HepG2 (cell line): ENCODE measurements around the gene KRT12. TPM values are rescaled to one million over a fixed set of nuclear protein-coding genes. Genes with fewer than 3 reads are reported as not detected.

ENCODE experiments used
- ATF5 ChIP-seq: sonication (generic); formaldehyde crosslinking; IDR thresholded peaks from 2 replicates; pipeline ENCODE4 v1.4.0; 2020; ENCODE audit warnings: mild to moderate bottlenecking, low read depth, missing genetic modification reagents
- BRCA1 ChIP-seq: sonication (generic); formaldehyde crosslinking; IDR thresholded peaks from 2 replicates; pipeline ENCODE4 v1.4.0; 2020; ENCODE audit warnings: missing genetic modification reagents
- CHCHD3 ChIP-seq: sonication (generic); formaldehyde crosslinking; IDR thresholded peaks from 2 replicates; pipeline ENCODE4 v1.8.0; 2022; ENCODE audit warnings: mild to moderate bottlenecking, missing genetic modification reagents, moderate library complexity
- ETV6 ChIP-seq: sonication (generic); formaldehyde crosslinking; conservative IDR thresholded peaks from 2 replicates; pipeline ENCODE4 v1.4.0; 2020; ENCODE audit warnings: missing genetic modification reagents
- FIP1L1 ChIP-seq: fragments of 200-400 bp; formaldehyde crosslinking; IDR thresholded peaks from 2 replicates; pipeline ENCODE4 v1.6.1; 2018; ENCODE audit warnings: low read depth, mild to moderate bottlenecking, low read length, moderate library complexity, borderline replicate concordance; ENCODE audit not compliant: insufficient read depth
- FOXC1 ChIP-seq: sonication (generic); formaldehyde crosslinking; IDR thresholded peaks from 2 replicates; pipeline ENCODE4 v1.8.0; 2022; ENCODE audit warnings: mild to moderate bottlenecking, missing genetic modification reagents, borderline replicate concordance
- FOXM1 ChIP-seq: sonication (generic); formaldehyde crosslinking; IDR thresholded peaks from 2 replicates; pipeline ENCODE4 v1.5.0; 2020; ENCODE audit warnings: missing genetic modification reagents
- GATA4 ChIP-seq: sonication (generic); IDR thresholded peaks from 2 replicates; pipeline ENCODE4 v1.6.1; 2016; ENCODE audit warnings: antibody characterized with exemption, low read depth, borderline replicate concordance
- HDAC2 ChIP-seq: sonication (generic); formaldehyde crosslinking; IDR thresholded peaks from 2 replicates; pipeline ENCODE4 v1.4.0; 2020; ENCODE audit warnings: missing genetic modification reagents
- JUN ChIP-seq: sonication (generic); formaldehyde crosslinking; IDR thresholded peaks from 2 replicates; pipeline ENCODE4 v1.4.0; 2020; ENCODE audit warnings: mild to moderate bottlenecking, missing genetic modification reagents
- MXD1 ChIP-seq: sonication (generic); formaldehyde crosslinking; IDR thresholded peaks from 2 replicates; pipeline ENCODE4 v1.4.0; 2020; ENCODE audit warnings: mild to moderate bottlenecking, missing genetic modification reagents
- NKX3-1 ChIP-seq: sonication (generic); formaldehyde crosslinking; IDR thresholded peaks from 2 replicates; pipeline ENCODE4 v1.5.0; 2020; ENCODE audit warnings: missing genetic modification reagents
- PAWR ChIP-seq: sonication (generic); formaldehyde crosslinking; IDR thresholded peaks from 2 replicates; pipeline ENCODE4 v1.4.0; 2020; ENCODE audit warnings: missing genetic modification reagents, mild to moderate bottlenecking, borderline replicate concordance
- PITX1 ChIP-seq: sonication (generic); formaldehyde crosslinking; IDR thresholded peaks from 2 replicates; pipeline ENCODE4 v1.5.1; 2020; ENCODE audit warnings: mild to moderate bottlenecking, missing genetic modification reagents
- SAFB2 ChIP-seq: sonication (generic); formaldehyde crosslinking; IDR thresholded peaks from 2 replicates; pipeline ENCODE4 v1.5.1; 2020; ENCODE audit warnings: missing genetic modification reagents, low read depth, mild to moderate bottlenecking, borderline replicate concordance
- SIN3B ChIP-seq: fragments of 150-350 bp; IDR thresholded peaks from 2 replicates; pipeline ENCODE4 v1.6.1; 2014; ENCODE audit warnings: low read length
- SNAPC2 ChIP-seq: sonication (generic); formaldehyde crosslinking; IDR thresholded peaks from 2 replicates; pipeline ENCODE4 v1.8.1; 2022; ENCODE audit warnings: mild to moderate bottlenecking, missing genetic modification reagents
- SP5 ChIP-seq: IDR thresholded peaks from 2 replicates; pipeline ENCODE4 v1.6.1; 2016; ENCODE audit warnings: low read depth, borderline replicate concordance
- SUZ12 ChIP-seq: fragments of 150-350 bp; IDR thresholded peaks from 2 replicates; pipeline ENCODE4 v1.6.1; 2014; ENCODE audit warnings: low read depth, low read length
- TBX3 ChIP-seq: fragments of 450-650 bp; IDR thresholded peaks from 2 replicates; pipeline ENCODE4 v1.6.1; 2017; ENCODE audit warnings: antibody characterized with exemption, mild to moderate bottlenecking, inconsistent platforms, borderline replicate concordance
- THRA ChIP-seq: sonication (generic); formaldehyde crosslinking; IDR thresholded peaks from 2 replicates; pipeline ENCODE4 v1.4.0; 2020; ENCODE audit warnings: missing genetic modification reagents, borderline replicate concordance
- TMF1 ChIP-seq: sonication (generic); formaldehyde crosslinking; IDR thresholded peaks from 2 replicates; pipeline ENCODE4 v1.8.1; 2022; ENCODE audit warnings: low read depth, missing genetic modification reagents
- ZBTB33 ChIP-seq: sonication (generic); formaldehyde crosslinking; IDR thresholded peaks from 2 replicates; pipeline ENCODE4 v1.4.0; 2020; ENCODE audit warnings: missing genetic modification reagents
- ZNF331 ChIP-seq: sonication (generic); formaldehyde crosslinking; IDR thresholded peaks from 2 replicates; pipeline ENCODE4 v1.4.0; 2020; ENCODE audit warnings: missing genetic modification reagents
- ZNF354B ChIP-seq: sonication (generic); formaldehyde crosslinking; IDR thresholded peaks from 2 replicates; pipeline ENCODE4 v1.8.0; 2022; ENCODE audit warnings: mild to moderate bottlenecking, missing genetic modification reagents
- ZNF598 ChIP-seq: sonication (generic); formaldehyde crosslinking; IDR thresholded peaks from 2 replicates; pipeline ENCODE4 v1.5.1; 2020; ENCODE audit warnings: mild to moderate bottlenecking, missing genetic modification reagents, borderline replicate concordance
- ZNF784 ChIP-seq: sonication (generic); formaldehyde crosslinking; IDR thresholded peaks from 2 replicates; pipeline ENCODE4 v1.5.1; 2020; ENCODE audit warnings: missing genetic modification reagents, mild to moderate bottlenecking, borderline replicate concordance
- polyA plus RNA-seq, 8 experiments: library from polyadenylated mRNA; depleted of rRNA in 3 of 8; stranded (reverse) in 7 of 8; unstranded in 1 of 8; fragments of >200 nt; fragmentation: Illumina TruSeq in 4 of 8; extraction: Trizol in 4 of 8; gene quantifications; 2 replicates each; pipeline versions ENCODE4 v1.2.1 to v1.2.3, GENCODE V29; 2011 to 2016; ENCODE audit warnings: low read depth in 4 of 8, missing spikeins in 1 of 8, mixed read lengths in 1 of 8; ENCODE audit not compliant: insufficient read depth in 1 of 8
- total RNA-seq, 5 experiments: library from RNA; depleted of rRNA; stranded (reverse); fragments of >200 nt; fragmentation: Illumina TruSeq; extraction: Trizol; gene quantifications; 2 replicates each; pipeline ENCODE4 v1.2.3, GENCODE V29; 2016; ENCODE audit warnings: low read depth in 1 of 5

Gene KRT12
- total and polyA plus RNA-seq, 2 of the 13 experiments (the other 11 are each of a cell fraction or from before 2014, with no cell fraction given) = 0.07 to 0.09 TPM

GRCh38 chr17:40901981-40902474 is 35.0 kb upstream of the KRT12 start (continued):
- no peak for TF ChIP-seq SIN3B
- peak; percentile 89; the same call in 1 of the 2 replicates for TF ChIP-seq JUN
- TF ChIP-seq NKX3-1 (CRISPR knock-in tag) = peak; percentile 43; the same call in 1 of the 2 replicates
- peak; percentile 83; the same call in 1 of the 2 replicates for TF ChIP-seq GATA4
- TF ChIP-seq FOXC1 (CRISPR knock-in tag) = no peak
- no peak for TF ChIP-seq CHCHD3 (CRISPR knock-in tag)
- no peak for TF ChIP-seq FIP1L1
- no peak for TF ChIP-seq TMF1 (CRISPR knock-in tag)
- no peak for TF ChIP-seq ZNF784
- peak; percentile 62; the same call in 1 of the 2 replicates for TF ChIP-seq PITX1 (CRISPR knock-in tag)
- TF ChIP-seq ZNF354B (CRISPR knock-in tag) = no peak
- no peak for TF ChIP-seq PAWR
- peak; percentile 65; the same call in 1 of the 2 replicates for TF ChIP-seq ZNF331 (CRISPR knock-in tag)
- peak; percentile 95 for TF ChIP-seq SP5 (CRISPR knock-in tag)
- TF ChIP-seq THRA (CRISPR knock-in tag) = peak; percentile 53; the same call in 1 of the 2 replicates
- TF ChIP-seq ATF5 = no peak
- 0 out of 2 replicates have a peak, but pooled peaks have one; percentile 4 for TF ChIP-seq ZBTB33 (CRISPR knock-in tag)
- no peak for TF ChIP-seq BRCA1 (CRISPR knock-in tag)
- TF ChIP-seq ETV6 (CRISPR knock-in tag) = no peak
- TF ChIP-seq HDAC2 (CRISPR knock-in tag) = peak; percentile 95
- TF ChIP-seq TBX3 = peak; percentile 83
- TF ChIP-seq SUZ12 = no peak
- TF ChIP-seq SAFB2 (CRISPR knock-in tag) = no peak
- no peak for TF ChIP-seq ZNF598 (CRISPR knock-in tag)
- TF ChIP-seq SNAPC2 (CRISPR knock-in tag) = no peak; the same call in 1 of the 2 replicates
- no peak for TF ChIP-seq FOXM1 (CRISPR knock-in tag)
- TF ChIP-seq MXD1 = no peak
